ENCODE measurements around the gene DNM3. TPM values are rescaled to one million over a fixed set of nuclear protein-coding genes. Genes with fewer than 3 reads are reported as not detected.

The DNM3 gene
- total and polyA plus RNA-seq, 2 of the 8 experiments (the other 6 are each of a cell fraction or from before 2014, with no cell fraction given): 2.0 to 8.5 TPM

DNA sequence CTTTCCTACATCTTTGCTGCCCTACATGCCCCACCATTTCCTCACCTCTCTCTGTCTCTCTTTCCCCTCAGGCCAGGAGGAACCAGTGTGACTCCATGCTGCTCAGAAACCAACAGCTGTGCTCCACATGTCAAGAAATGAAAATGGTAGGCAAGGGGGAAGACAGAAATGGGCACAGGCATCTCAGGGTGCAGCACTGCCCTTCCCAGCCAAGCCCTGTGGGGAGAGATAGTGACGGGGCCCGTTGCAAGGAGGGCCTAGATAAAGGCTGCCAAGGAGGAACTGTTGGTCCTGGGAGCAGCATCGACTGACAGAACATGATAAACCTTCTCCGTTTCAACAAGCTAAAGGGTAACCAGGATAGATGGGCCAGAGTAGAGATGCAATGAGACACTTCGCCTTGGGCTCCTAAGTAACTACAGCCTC lies 615.1 kb downstream of the DNM3 start (continued):
- TF ChIP-seq, protein P1, sequence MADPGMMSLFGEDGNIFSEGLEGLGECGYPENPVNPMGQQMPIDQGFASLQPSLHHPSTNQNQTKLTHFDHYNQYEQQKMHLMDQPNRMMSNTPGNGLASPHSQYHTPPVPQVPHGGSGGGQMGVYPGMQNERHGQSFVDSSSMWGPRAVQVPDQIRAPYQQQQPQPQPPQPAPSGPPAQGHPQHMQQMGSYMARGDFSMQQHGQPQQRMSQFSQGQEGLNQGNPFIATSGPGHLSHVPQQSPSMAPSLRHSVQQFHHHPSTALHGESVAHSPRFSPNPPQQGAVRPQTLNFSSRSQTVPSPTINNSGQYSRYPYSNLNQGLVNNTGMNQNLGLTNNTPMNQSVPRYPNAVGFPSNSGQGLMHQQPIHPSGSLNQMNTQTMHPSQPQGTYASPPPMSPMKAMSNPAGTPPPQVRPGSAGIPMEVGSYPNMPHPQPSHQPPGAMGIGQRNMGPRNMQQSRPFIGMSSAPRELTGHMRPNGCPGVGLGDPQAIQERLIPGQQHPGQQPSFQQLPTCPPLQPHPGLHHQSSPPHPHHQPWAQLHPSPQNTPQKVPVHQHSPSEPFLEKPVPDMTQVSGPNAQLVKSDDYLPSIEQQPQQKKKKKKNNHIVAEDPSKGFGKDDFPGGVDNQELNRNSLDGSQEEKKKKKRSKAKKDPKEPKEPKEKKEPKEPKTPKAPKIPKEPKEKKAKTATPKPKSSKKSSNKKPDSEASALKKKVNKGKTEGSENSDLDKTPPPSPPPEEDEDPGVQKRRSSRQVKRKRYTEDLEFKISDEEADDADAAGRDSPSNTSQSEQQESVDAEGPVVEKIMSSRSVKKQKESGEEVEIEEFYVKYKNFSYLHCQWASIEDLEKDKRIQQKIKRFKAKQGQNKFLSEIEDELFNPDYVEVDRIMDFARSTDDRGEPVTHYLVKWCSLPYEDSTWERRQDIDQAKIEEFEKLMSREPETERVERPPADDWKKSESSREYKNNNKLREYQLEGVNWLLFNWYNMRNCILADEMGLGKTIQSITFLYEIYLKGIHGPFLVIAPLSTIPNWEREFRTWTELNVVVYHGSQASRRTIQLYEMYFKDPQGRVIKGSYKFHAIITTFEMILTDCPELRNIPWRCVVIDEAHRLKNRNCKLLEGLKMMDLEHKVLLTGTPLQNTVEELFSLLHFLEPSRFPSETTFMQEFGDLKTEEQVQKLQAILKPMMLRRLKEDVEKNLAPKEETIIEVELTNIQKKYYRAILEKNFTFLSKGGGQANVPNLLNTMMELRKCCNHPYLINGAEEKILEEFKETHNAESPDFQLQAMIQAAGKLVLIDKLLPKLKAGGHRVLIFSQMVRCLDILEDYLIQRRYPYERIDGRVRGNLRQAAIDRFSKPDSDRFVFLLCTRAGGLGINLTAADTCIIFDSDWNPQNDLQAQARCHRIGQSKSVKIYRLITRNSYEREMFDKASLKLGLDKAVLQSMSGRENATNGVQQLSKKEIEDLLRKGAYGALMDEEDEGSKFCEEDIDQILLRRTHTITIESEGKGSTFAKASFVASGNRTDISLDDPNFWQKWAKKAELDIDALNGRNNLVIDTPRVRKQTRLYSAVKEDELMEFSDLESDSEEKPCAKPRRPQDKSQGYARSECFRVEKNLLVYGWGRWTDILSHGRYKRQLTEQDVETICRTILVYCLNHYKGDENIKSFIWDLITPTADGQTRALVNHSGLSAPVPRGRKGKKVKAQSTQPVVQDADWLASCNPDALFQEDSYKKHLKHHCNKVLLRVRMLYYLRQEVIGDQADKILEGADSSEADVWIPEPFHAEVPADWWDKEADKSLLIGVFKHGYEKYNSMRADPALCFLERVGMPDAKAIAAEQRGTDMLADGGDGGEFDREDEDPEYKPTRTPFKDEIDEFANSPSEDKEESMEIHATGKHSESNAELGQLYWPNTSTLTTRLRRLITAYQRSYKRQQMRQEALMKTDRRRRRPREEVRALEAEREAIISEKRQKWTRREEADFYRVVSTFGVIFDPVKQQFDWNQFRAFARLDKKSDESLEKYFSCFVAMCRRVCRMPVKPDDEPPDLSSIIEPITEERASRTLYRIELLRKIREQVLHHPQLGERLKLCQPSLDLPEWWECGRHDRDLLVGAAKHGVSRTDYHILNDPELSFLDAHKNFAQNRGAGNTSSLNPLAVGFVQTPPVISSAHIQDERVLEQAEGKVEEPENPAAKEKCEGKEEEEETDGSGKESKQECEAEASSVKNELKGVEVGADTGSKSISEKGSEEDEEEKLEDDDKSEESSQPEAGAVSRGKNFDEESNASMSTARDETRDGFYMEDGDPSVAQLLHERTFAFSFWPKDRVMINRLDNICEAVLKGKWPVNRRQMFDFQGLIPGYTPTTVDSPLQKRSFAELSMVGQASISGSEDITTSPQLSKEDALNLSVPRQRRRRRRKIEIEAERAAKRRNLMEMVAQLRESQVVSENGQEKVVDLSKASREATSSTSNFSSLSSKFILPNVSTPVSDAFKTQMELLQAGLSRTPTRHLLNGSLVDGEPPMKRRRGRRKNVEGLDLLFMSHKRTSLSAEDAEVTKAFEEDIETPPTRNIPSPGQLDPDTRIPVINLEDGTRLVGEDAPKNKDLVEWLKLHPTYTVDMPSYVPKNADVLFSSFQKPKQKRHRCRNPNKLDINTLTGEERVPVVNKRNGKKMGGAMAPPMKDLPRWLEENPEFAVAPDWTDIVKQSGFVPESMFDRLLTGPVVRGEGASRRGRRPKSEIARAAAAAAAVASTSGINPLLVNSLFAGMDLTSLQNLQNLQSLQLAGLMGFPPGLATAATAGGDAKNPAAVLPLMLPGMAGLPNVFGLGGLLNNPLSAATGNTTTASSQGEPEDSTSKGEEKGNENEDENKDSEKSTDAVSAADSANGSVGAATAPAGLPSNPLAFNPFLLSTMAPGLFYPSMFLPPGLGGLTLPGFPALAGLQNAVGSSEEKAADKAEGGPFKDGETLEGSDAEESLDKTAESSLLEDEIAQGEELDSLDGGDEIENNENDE (IDR thresholded peaks at IDR 0.05; ENCODE audit: insufficient replicate concordance, low read length): no peak
- no peak for TF ChIP-seq SAP30 (IDR thresholded peaks at IDR 0.05; ENCODE audit: insufficient read depth, insufficient replicate concordance, low read length)

All from H1 (cell line).